Ovary (tissue), 9 donors: ENCODE results near the gene RAB10. TPM values are rescaled to one million over a fixed set of nuclear protein-coding genes. Genes with fewer than 3 reads are reported as not detected.
"Not testable (repeated sequence)": the region's sequence is repeated elsewhere in the genome, so short reads cannot be mapped to it uniquely, and the experiment has no call there.

Experiments
- DNase-seq, 5 donors: peaks; one replicate each; pipeline ENCODE4 v3.0.0-alpha.2; 2019 to 2020
- H3K27ac ChIP-seq, 2 donors: fragments of 200-600 bp; one replicate each; pipeline versions ENCODE4 v1.5.1 to v1.8.0; 2019 to 2022
- H3K27me3 ChIP-seq: fragments of 200-600 bp; one replicate; pipeline ENCODE4 v1.8.0; 2022
- H3K36me3 ChIP-seq: fragments of 200-600 bp; sonication (generic); one replicate; pipeline ENCODE4 v1.5.1; 2019
- H3K4me1 ChIP-seq: one replicate; pipeline ENCODE4 v1.8.1; 2013; ENCODE audit warnings: mild to moderate bottlenecking, moderate library complexity; ENCODE audit not compliant: insufficient read depth
- H3K4me3 ChIP-seq: fragments of 200-600 bp; sonication (generic); one replicate; pipeline ENCODE4 v1.5.1; 2017
- H3K9me3 ChIP-seq, 2 donors: fragments of 200-600 bp in 1 of 2; sonication (generic) in 1 of 2; one replicate each; pipeline versions ENCODE4 v1.5.1 to v1.8.1; 2013 to 2019; ENCODE audit warnings: mild to moderate bottlenecking in 1 of 2, moderate library complexity in 1 of 2
- EP300 ChIP-seq: sonication (generic); formaldehyde crosslinking; IDR thresholded peaks from one replicate; pipeline ENCODE4 v1.6.1; 2017; ENCODE audit warnings: antibody characterized with exemption
- POLR2A ChIP-seq: fragments of 450-650 bp; IDR thresholded peaks from one replicate; pipeline ENCODE4 v1.6.1; 2017; ENCODE audit warnings: antibody characterized with exemption, mild to moderate bottlenecking, moderate library complexity
- WGBS, 3 donors: extraction: QIAGEN DNeasy Blood & Tissue Kit in 1 of 3; methylation state at CpG; one replicate each; pipeline versions ENCODE4 v1.1.5 to v1.1.7; 2013 to 2017; 5-methylcytosine and 5-hydroxymethylcytosine counted together
- intact Hi-C, 4 donors: fragments of 100-400 bp; cut with DNase I; formaldehyde crosslinking; loops; one replicate each; pipeline versions ENCODE4 v1.11.0 to v1.15.1; 2022 to 2023
- polyA plus RNA-seq, 2 donors: library from polyadenylated mRNA; stranded (reverse); fragments of 200-250 nt in 1 of 2; fragments of 350-450 nt in 1 of 2; fragmentation: Illumina TruSeq in 1 of 2; extraction: RNeasy Lipid Tissue Mini Kit (QIAGEN cat#74804) in 1 of 2; gene quantifications; one replicate each; pipeline ENCODE4 v1.2.3, GENCODE V29; 2013 to 2014
- total RNA-seq, 7 donors: library from RNA; depleted of rRNA in 2 of 7; stranded (reverse); fragments of >200 nt in 2 of 7; fragmentation: NEBNext Ultra II Directional in 3 of 7; extraction: Animal tissue kit (Norgen Biotek cat#: 25700) in 3 of 7; gene quantifications; one replicate each; pipeline versions ENCODE4 v1.1.0 to v1.2.4, GENCODE V29; 2016 to 2023
- TF ChIP-seq, protein P1 (sequence below), 3 donors: fragments of 450-650 bp in 2 of 3; fragments of 200-600 bp in 1 of 3; IDR thresholded peaks; one replicate each; pipeline versions ENCODE4 v1.5.1 to v1.8.0; 2016 to 2022; ENCODE audit warnings: antibody characterized with exemption in 3 of 3, mild to moderate bottlenecking in 1 of 3
- donor health status: DM: no; HTN: no; CAD: no; lungs with moderate emphysema.
- donor health status: DM: no; HTN: no; CAD: no.
- donor health status: Bipolar disorder and iron deficiency.
- donor health status: DM: yes; HTN: yes; CAD: no.
- donor health status: DM: no; HTN: no; CAD: no.
- donor health status: DM: yes; HTN: yes; CAD: no.

RAB10 gene
- total and polyA plus RNA-seq, 9 donors: 37.6 to 112 (median 93.6) TPM

DNA sequence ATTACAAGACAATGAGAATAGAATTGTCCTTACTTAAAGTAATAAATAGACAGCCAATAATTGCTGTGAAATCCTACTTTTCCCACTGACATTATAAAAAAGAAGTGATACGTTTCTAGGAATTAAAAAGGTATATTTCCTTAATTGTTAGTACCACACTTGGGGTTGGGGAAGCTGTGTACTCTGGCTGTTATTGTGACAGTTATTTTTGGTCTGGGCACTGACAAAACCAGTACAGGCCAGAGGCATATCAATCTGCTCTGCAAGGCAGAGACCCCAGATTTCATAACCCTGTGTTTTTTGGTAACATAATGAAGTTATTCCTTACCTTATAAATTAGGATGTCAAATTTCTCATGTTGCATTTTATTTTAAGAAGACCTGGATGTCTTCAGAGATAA, 66.5 kb downstream of the RAB10 start:
- DNase-seq: no peak
- 73 to 80% (median 73%) methylated on average over 1 of the region's 1 CpG for WGBS, 3 donors
- TF ChIP-seq EP300 (no peak), POLR2A (no peak)
- TF ChIP-seq, protein P1, sequence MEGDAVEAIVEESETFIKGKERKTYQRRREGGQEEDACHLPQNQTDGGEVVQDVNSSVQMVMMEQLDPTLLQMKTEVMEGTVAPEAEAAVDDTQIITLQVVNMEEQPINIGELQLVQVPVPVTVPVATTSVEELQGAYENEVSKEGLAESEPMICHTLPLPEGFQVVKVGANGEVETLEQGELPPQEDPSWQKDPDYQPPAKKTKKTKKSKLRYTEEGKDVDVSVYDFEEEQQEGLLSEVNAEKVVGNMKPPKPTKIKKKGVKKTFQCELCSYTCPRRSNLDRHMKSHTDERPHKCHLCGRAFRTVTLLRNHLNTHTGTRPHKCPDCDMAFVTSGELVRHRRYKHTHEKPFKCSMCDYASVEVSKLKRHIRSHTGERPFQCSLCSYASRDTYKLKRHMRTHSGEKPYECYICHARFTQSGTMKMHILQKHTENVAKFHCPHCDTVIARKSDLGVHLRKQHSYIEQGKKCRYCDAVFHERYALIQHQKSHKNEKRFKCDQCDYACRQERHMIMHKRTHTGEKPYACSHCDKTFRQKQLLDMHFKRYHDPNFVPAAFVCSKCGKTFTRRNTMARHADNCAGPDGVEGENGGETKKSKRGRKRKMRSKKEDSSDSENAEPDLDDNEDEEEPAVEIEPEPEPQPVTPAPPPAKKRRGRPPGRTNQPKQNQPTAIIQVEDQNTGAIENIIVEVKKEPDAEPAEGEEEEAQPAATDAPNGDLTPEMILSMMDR (IDR thresholded peaks at IDR 0.05): no peak
- Histone ChIP-seq H3K9me3 (no peaks in the 10 kb centered on the region), H3K27me3 (no peaks in the 10 kb centered on the region), H3K4me3 (no peak overlapping the region), H3K4me1 (no peaks in the 10 kb centered on the region), H3K36me3 (no peaks in the 10 kb centered on the region), H3K27ac (no peak overlapping the region)
- intact Hi-C loops: no loop called here

DNA sequence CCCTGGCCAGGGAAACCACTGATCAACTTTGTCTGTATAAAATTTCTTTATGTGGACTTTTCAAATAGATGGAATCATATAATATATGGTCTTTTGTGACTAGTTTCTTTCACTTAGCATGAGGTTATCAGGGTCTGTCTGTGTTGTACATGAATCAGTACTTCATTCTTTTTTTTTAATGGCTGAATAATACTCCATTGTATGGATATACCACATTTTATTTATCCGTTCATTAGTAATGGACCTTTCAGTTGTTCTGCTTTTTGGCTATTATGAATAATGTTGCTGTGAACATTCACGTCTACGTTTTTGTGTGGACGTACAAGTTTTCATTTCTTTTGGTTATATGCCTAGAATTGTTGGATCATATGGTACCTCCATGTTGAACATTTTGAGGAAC, 69.9 kb downstream of the RAB10 start:
- no peak for DNase-seq
- Histone ChIP-seq H3K27ac (no peak overlapping the region), H3K4me3 (no peak overlapping the region), H3K36me3 (no peaks in the 10 kb centered on the region), H3K9me3 (no peaks in the 10 kb centered on the region), H3K27me3 (no peaks in the 10 kb centered on the region), H3K4me1 (no peaks in the 10 kb centered on the region)
- no peak for TF ChIP-seq POLR2A
- no peak for TF ChIP-seq EP300
- TF ChIP-seq, protein P1 (IDR thresholded peaks at IDR 0.05): no peak
- WGBS, 3 donors: 95 to 97% (median 97%) methylated on average over 4 of the region's 4 CpGs
- intact Hi-C loops: no loop called here

DNA sequence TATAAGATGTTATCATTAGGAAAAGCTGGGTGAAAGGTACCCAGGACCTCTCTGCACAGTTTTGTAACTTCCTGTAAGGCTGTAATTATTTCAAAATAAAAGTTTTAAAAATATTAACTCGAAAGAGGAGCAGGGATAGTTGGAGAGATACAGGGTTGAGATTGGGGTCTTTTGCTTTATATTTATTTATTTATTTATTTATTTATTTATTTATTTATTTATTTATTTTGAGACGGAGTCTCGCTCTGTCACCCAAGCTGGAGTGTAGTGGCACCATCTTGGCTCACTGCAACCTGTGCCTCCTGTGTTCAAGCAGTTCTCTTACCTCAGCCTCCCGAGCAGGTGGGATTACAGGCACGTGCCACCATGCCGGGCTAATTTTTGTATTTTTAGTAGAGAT, 74.8 kb downstream of the RAB10 start:
- H3K27me3 ChIP-seq, H3K4me3 ChIP-seq, H3K27ac ChIP-seq, H3K36me3 ChIP-seq, DNase-seq, H3K4me1 ChIP-seq, intact Hi-C loops, H3K9me3 ChIP-seq: not testable (repeated sequence)
- 96 to 98% (median 96%) methylated on average over 6 of the region's 6 CpGs for WGBS, 3 donors

DNA sequence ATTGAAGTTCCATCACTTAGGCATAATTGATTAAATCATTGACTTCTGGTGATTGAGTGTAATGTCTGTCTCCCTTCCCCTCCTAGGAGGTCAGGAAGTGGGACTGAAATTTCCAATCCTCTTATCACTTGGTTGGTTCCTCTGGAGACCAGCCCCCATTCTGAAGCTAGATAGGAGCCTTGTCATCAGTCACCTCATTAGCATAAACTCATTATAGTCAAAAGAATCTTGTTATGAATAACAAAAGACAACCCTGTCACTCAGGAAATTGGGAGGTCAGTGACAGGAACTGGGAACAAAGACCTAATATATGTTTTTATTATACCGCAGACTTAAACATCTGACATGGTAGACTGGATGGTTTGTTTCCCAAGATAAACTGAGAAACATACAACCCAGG, 78.3 kb downstream of the RAB10 start:
- Histone ChIP-seq H3K36me3 (no peaks in the 10 kb centered on the region), H3K27ac (no peak overlapping the region), H3K9me3 (no peaks in the 10 kb centered on the region), H3K4me1 (no peaks in the 10 kb centered on the region), H3K4me3 (no peak overlapping the region), H3K27me3 (no peaks in the 10 kb centered on the region)
- no peak for DNase-seq
- no peak for TF ChIP-seq EP300
- TF ChIP-seq, protein P1 (IDR thresholded peaks at IDR 0.05): no peak
- TF ChIP-seq POLR2A: no peak
- WGBS, 3 donors: 95 to 100% (median 97%) methylated on average over 1 of the region's 1 CpG
- intact Hi-C loops: no loop called here

DNA sequence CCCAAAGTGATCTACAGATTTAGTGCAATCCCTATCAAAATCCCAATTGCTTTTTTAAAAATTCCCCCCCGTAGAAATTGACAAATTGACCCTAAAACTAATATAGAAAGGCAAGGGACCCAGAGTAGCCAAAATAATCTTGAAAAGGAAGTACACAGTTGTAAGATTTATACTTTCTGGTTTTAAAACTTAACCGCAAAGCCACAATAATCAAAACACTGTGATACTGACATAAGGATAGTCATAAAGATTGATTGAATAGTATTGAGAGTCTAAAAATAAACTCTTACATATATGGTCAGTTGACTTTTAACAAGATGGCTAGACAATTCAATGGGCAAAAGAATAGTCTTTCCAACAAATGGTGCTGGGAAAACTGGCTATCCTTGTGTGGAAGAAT, 80.3 kb downstream of the RAB10 start:
- no peak for TF ChIP-seq EP300
- TF ChIP-seq, protein P1 (IDR thresholded peaks at IDR 0.05): no peak
- TF ChIP-seq POLR2A: no peak

More for the DNA sequence above, 80.3 kb downstream of the RAB10 start:
- Histone ChIP-seq H3K4me3 (no peak overlapping the region), H3K36me3 (no peaks in the 10 kb centered on the region), H3K27me3 (no peaks in the 10 kb centered on the region), H3K27ac (no peak overlapping the region), H3K4me1 (no peaks in the 10 kb centered on the region), H3K9me3 (no peaks in the 10 kb centered on the region)
- DNase-seq: no peak
- WGBS, 3 donors: 93 to 96% (median 94%) methylated on average over 2 of the region's 2 CpGs
- intact Hi-C loops: no loop called here
